Activated T-helper 1 cell treated with anti-CD3 and anti-CD28 coated beads, Interleukin-2, amount 50 U/mL, for 16 hours (primary cell): ENCODE data around the gene FNIP1.
"Not testable (repeated sequence)": the region's sequence is repeated elsewhere in the genome, so short reads cannot be mapped to it uniquely, and the experiment has no call there.

Source experiments
- DNase-seq, 2 donors: peaks; one replicate each; pipeline ENCODE4 v3.0.0-alpha.2; 2020; ENCODE audit warnings: low read depth in 1 of 2, low spot score in 1 of 2

The FNIP1 gene

GRCh38 chr5:131787736-131788135 lies 9.1 kb downstream of the FNIP1 start:
- DNase-seq, result no peak

GRCh38 chr5:131786900-131787692 lies 9.7 kb downstream of the FNIP1 start:
- DNase-seq, result no peak

- no peak for DNase-seq
These were observed 10.8 kb downstream of the FNIP1 start for GRCh38 chr5:131786036-131786435.

- no peak for DNase-seq
These were observed 12.9 kb downstream of the FNIP1 start for GRCh38 chr5:131783874-131784273.

GRCh38 chr5:131783357-131783756 lies 13.5 kb downstream of the FNIP1 start:
- no peak for DNase-seq

- no peak for DNase-seq
These were observed 14.1 kb downstream of the FNIP1 start for GRCh38 chr5:131782717-131783116.

- DNase-seq, result not testable (repeated sequence)
These were observed 18.7 kb downstream of the FNIP1 start for GRCh38 chr5:131778141-131778540.

GRCh38 chr5:131776450-131776849 lies 20.4 kb downstream of the FNIP1 start:
- no peak for DNase-seq

- DNase-seq, result no peak
These were observed 22.0 kb downstream of the FNIP1 start for GRCh38 chr5:131774652-131775367.

- DNase-seq, result no peak
These were observed 23.0 kb downstream of the FNIP1 start for GRCh38 chr5:131773805-131774204.

- DNase-seq, result no peak
These were observed 25.1 kb downstream of the FNIP1 start for GRCh38 chr5:131771692-131772091.

- no peak for DNase-seq
These were observed 26.9 kb downstream of the FNIP1 start for GRCh38 chr5:131769961-131770360.

GRCh38 chr5:131769336-131769735 lies 27.5 kb downstream of the FNIP1 start:
- DNase-seq, result no peak

- no peak for DNase-seq
These were observed 28.9 kb downstream of the FNIP1 start for GRCh38 chr5:131767891-131768290.

- no peak for DNase-seq
These were observed 30.1 kb downstream of the FNIP1 start for GRCh38 chr5:131766689-131767088.

GRCh38 chr5:131765261-131765660 lies 31.6 kb downstream of the FNIP1 start:
- no peak for DNase-seq

GRCh38 chr5:131763968-131764367 lies 32.8 kb downstream of the FNIP1 start:
- no peak for DNase-seq

- DNase-seq, result no peak
These were observed 36.0 kb downstream of the FNIP1 start for GRCh38 chr5:131760793-131761192.

- no peak for DNase-seq
These were observed 37.1 kb downstream of the FNIP1 start for GRCh38 chr5:131759704-131760103.

- DNase-seq, result no peak
These were observed 38.3 kb downstream of the FNIP1 start for GRCh38 chr5:131758520-131758900.

GRCh38 chr5:131757830-131758519 lies 38.8 kb downstream of the FNIP1 start:
- DNase-seq, result no peak

- no peak for DNase-seq
These were observed 39.9 kb downstream of the FNIP1 start for GRCh38 chr5:131756942-131757341.
